Neural progenitor cell (in vitro differentiated cells): ENCODE data around the gene SLC24A4. TPM values are rescaled to one million over a fixed set of nuclear protein-coding genes. Genes with fewer than 3 reads are reported as not detected.

Experiments
- DNase-seq: peaks from one replicate; pipeline ENCODE4 v3.0.0-alpha.2; 2016; ENCODE audit warnings: low spot score
- H2AFZ ChIP-seq: fragments of 200-600 bp; sonication (generic); replicated peaks from 2 replicates; pipeline ENCODE4 v1.6.1; 2016; ENCODE audit warnings: antibody characterized with exemption
- H3F3A ChIP-seq: fragments of 200-600 bp; sonication (generic); 2 replicates; pipeline ENCODE4 v1.6.1; 2016; ENCODE audit warnings: antibody characterized with exemption, low read depth
- H3K27ac ChIP-seq: fragments of 200-600 bp; sonication (generic); 2 replicates; pipeline ENCODE4 v1.5.1; 2016; ENCODE audit warnings: mild to moderate bottlenecking
- H3K27me3 ChIP-seq: fragments of 200-600 bp; sonication (generic); 2 replicates; pipeline ENCODE4 v1.6.1; 2016; ENCODE audit warnings: mild to moderate bottlenecking, moderate library complexity
- H3K36me3 ChIP-seq: fragments of 200-600 bp; sonication (generic); 2 replicates; pipeline ENCODE4 v1.5.1; 2016
- H3K4me1 ChIP-seq: fragments of 200-600 bp; sonication (generic); 2 replicates; pipeline ENCODE4 v1.6.1; 2016; ENCODE audit warnings: mixed run types
- H3K4me2 ChIP-seq: fragments of 200-600 bp; sonication (generic); 2 replicates; pipeline ENCODE4 v1.6.1; 2016
- H3K4me3 ChIP-seq: fragments of 200-600 bp; sonication (generic); 2 replicates; pipeline ENCODE4 v1.5.1; 2016
- H3K79me2 ChIP-seq: fragments of 200-600 bp; sonication (generic); 2 replicates; pipeline ENCODE4 v1.6.1; 2016; ENCODE audit warnings: low read depth
- H3K9ac ChIP-seq: fragments of 200-600 bp; sonication (generic); 2 replicates; pipeline ENCODE4 v1.6.1; 2016
- H3K9me3 ChIP-seq: fragments of 200-600 bp; sonication (generic); 2 replicates; pipeline ENCODE4 v1.5.1; 2016; ENCODE audit warnings: low read depth
- H4K20me1 ChIP-seq: fragments of 200-600 bp; sonication (generic); 2 replicates; pipeline ENCODE4 v1.6.1; 2016; ENCODE audit warnings: low read depth
- H3K27ac Mint-ChIP-seq: 3 replicates; pipeline ENCODE4 v1.8.0; 2021; ENCODE audit warnings: mixed read lengths
- H3K27me3 Mint-ChIP-seq: 2 replicates; pipeline ENCODE4 v1.8.0; 2022; ENCODE audit warnings: low read depth, mild to moderate bottlenecking, inconsistent platforms, moderate library complexity, mixed read lengths; ENCODE audit not compliant: insufficient read depth
- H3K36me3 Mint-ChIP-seq: 3 replicates; pipeline ENCODE4 v1.8.0; 2021; ENCODE audit warnings: mixed read lengths
- H3K4me1 Mint-ChIP-seq: 3 replicates; pipeline ENCODE4 v1.8.0; 2021; ENCODE audit warnings: mixed read lengths
- H3K4me3 Mint-ChIP-seq: 3 replicates; pipeline ENCODE4 v1.8.0; 2021; ENCODE audit warnings: mild to moderate bottlenecking, moderate library complexity, mixed read lengths
- H3K9me3 Mint-ChIP-seq: 3 replicates; pipeline ENCODE4 v1.8.0; 2020; ENCODE audit warnings: mixed read lengths
- CTCF ChIP-seq: fragments of 200-600 bp; sonication (generic); IDR thresholded peaks from 2 replicates; pipeline ENCODE4 v1.5.1; 2017; ENCODE audit warnings: antibody characterized with exemption, mild to moderate bottlenecking
- EZH2 ChIP-seq: fragments of 200-600 bp; sonication (generic); IDR thresholded peaks from 2 replicates; pipeline ENCODE4 v1.6.1; 2017; ENCODE audit warnings: antibody characterized with exemption, mild to moderate bottlenecking, moderate library complexity
- EZH2phosphoT487 ChIP-seq: fragments of 200-600 bp; sonication (generic); IDR thresholded peaks from 2 replicates; pipeline ENCODE4 v1.6.1; 2017; ENCODE audit warnings: antibody characterized with exemption
- total RNA-seq: library from RNA; depleted of rRNA; stranded (reverse); fragments of >200 nt; gene quantifications from 2 replicates; pipeline ENCODE4 v1.2.3, GENCODE V29; 2015; ENCODE audit warnings: low replicate concordance

Gene SLC24A4
- total RNA-seq, 1 donor from 2014 or later: 0.73 TPM

- no peak for DNase-seq
- H3K27ac Mint-ChIP-seq: no peak overlapping the region
- Histone ChIP-seq H3K36me3 (no peaks in the 10 kb centered on the region), H2AFZ (no peak overlapping the region), H3K4me1 (no peaks in the 10 kb centered on the region), H3K79me2 (no peaks in the 10 kb centered on the region), H3K4me2 (no peak overlapping the region), H3K9ac (no peak overlapping the region), H4K20me1 (no peaks in the 10 kb centered on the region), H3F3A (no peaks in the 10 kb centered on the region), H3K27ac (no peak overlapping the region), H3K4me3 (no peak overlapping the region), H3K9me3 (no peaks in the 10 kb centered on the region), H3K27me3 (no peaks in the 10 kb centered on the region)
- H3K9me3 Mint-ChIP-seq: no peaks in the 10 kb centered on the region
- no peaks in the 10 kb centered on the region for H3K4me1 Mint-ChIP-seq
- H3K36me3 Mint-ChIP-seq: no peaks in the 10 kb centered on the region
- TF ChIP-seq CTCF: no peak
- no peak for TF ChIP-seq EZH2
- no peak for TF ChIP-seq EZH2phosphoT487
- H3K27me3 Mint-ChIP-seq: peaks cover under 1% of the 10 kb centered on the region
- H3K4me3 Mint-ChIP-seq: no peak overlapping the region
These were observed 200.8 kb downstream of the SLC24A4 start for GRCh38 chr14:92523752-92524151.

GRCh38 chr14:92524602-92525185 lies 201.7 kb downstream of the SLC24A4 start:
- H3K27ac ChIP-seq: no peak overlapping the region
- no peaks in the 10 kb centered on the region for H3F3A ChIP-seq
- no peak overlapping the region for H3K4me2 ChIP-seq
- no peaks in the 10 kb centered on the region for H3K36me3 ChIP-seq
- H3K9me3 ChIP-seq: no peaks in the 10 kb centered on the region
- Mint-ChIP-seq H3K27me3 (no peaks in the 10 kb centered on the region), H3K4me3 (no peak overlapping the region), H3K4me1 (no peaks in the 10 kb centered on the region), H3K36me3 (no peaks in the 10 kb centered on the region), H3K27ac (no peak overlapping the region), H3K9me3 (no peaks in the 10 kb centered on the region)
- H2AFZ ChIP-seq: no peak overlapping the region
- TF ChIP-seq EZH2phosphoT487 (no peak), CTCF (no peak), EZH2 (no peak)
- no peaks in the 10 kb centered on the region for H3K79me2 ChIP-seq
- H3K4me1 ChIP-seq: no peaks in the 10 kb centered on the region
- DNase-seq: no peak
- no peak overlapping the region for H3K9ac ChIP-seq
- no peak overlapping the region for H3K4me3 ChIP-seq
- no peaks in the 10 kb centered on the region for H3K27me3 ChIP-seq
- H4K20me1 ChIP-seq: no peaks in the 10 kb centered on the region

- no peaks in the 10 kb centered on the region for H3K4me1 ChIP-seq
- H2AFZ ChIP-seq: no peak overlapping the region
- no peaks in the 10 kb centered on the region for H3K36me3 ChIP-seq
- no peak overlapping the region for H3K27ac ChIP-seq
- no peaks in the 10 kb centered on the region for H3K27me3 Mint-ChIP-seq
- no peaks in the 10 kb centered on the region for H3K27me3 ChIP-seq
- no peaks in the 10 kb centered on the region for H3K36me3 Mint-ChIP-seq
- no peak overlapping the region for H3K4me3 ChIP-seq
- no peaks in the 10 kb centered on the region for H3K9me3 Mint-ChIP-seq
- no peaks in the 10 kb centered on the region for H4K20me1 ChIP-seq
- no peaks in the 10 kb centered on the region for H3K4me1 Mint-ChIP-seq
- H3K79me2 ChIP-seq: no peaks in the 10 kb centered on the region
- no peak overlapping the region for H3K27ac Mint-ChIP-seq
- H3K9ac ChIP-seq: no peak overlapping the region
- H3K4me2 ChIP-seq: no peak overlapping the region
- no peaks in the 10 kb centered on the region for H3K9me3 ChIP-seq
- no peak for TF ChIP-seq CTCF
- no peak for TF ChIP-seq EZH2phosphoT487
- no peak for TF ChIP-seq EZH2
- no peak for DNase-seq
- H3K4me3 Mint-ChIP-seq: no peak overlapping the region
- H3F3A ChIP-seq: no peaks in the 10 kb centered on the region
These were observed 202.5 kb downstream of the SLC24A4 start for GRCh38 chr14:92525322-92526095.
